Measurements from ENCODE around the gene SIPA1L3. TPM values are rescaled to one million over a fixed set of nuclear protein-coding genes. Genes with fewer than 3 reads are reported as not detected.

The SIPA1L3 gene
- total and polyA plus RNA-seq, 2 of the 13 experiments (the other 11 are each of a cell fraction or from before 2014, with no cell fraction given), result 5.5 to 7.7 TPM

DNA sequence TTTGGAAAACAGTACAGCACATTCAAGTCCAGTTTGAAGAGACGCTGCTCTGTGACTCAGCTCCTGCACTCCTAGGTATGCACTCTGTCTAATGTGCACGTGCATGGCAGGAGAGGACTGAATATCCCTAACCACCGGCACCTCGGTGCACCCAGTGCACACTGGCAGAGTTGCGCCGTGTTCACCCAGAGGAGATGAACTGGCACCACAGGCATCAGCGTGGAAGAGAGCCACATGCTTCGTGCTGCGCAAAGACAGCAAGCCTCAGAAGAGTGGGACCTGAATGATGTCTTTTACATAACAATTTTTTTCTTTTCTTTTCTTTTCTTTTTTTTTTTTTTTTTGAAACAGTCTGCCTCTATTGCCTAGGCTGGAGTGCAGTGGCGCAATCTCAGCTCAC lies 194.7 kb downstream of the SIPA1L3 start:
- ChIA-PET CTCF (ENCODE audit: low intra/inter-chr PET ratio, low total read pairs) (no interaction called here), POLR2A (no interaction called here)
- peaks cover 13 to 31% of the 10 kb centered on the region in 2 experiments for H3K36me3 ChIP-seq (replicated peaks in 1 of 2; ENCODE audit: control insufficient read depth in 1 of 2, insufficient read depth in 2 of 2, low read length in 2 of 2)
- H4K20me1 ChIP-seq (ENCODE audit: insufficient read depth, low read length), result no peaks in the 10 kb centered on the region
- BruUV-seq (replicated peaks), result no TSS peak
- H3K4me1 ChIP-seq (ENCODE audit: insufficient read depth, low read length), result no peaks in the 10 kb centered on the region
- H2AFZ ChIP-seq (ENCODE audit: low read length), result no peak overlapping the region
- FAIRE-seq (no peak), ATAC-seq (no peak), DNase-seq (ENCODE audit: low spot score) (no peak)
- no peak overlapping the region for H3K4me3 ChIP-seq (replicated peaks in 1 of 3; ENCODE audit: insufficient read depth in 1 of 3, low read depth in 2 of 3, low read length in 3 of 3)
- WGBS (ENCODE audit: low lambda C conversion rate), result over 99% methylated on average over 10 of the region's 10 CpGs
- no peaks in the 10 kb centered on the region for H3K27me3 ChIP-seq (ENCODE audit: control insufficient read depth in 1 of 2, insufficient read depth in 2 of 2, low read length in 2 of 2)
- intact Hi-C loops (cut with micrococcal nuclease; ENCODE audit: unreplicated experiment) (no loop called here), in situ Hi-C loops (cut with HindIII; ENCODE audit: extremely low pct_ligation_motif_present, low pct_unique_long_range_greater_than_20kb) (no loop called here)
- no peaks in the 10 kb centered on the region for H3K79me2 ChIP-seq (ENCODE audit: insufficient read depth, low read length)
- H3K27ac ChIP-seq (ENCODE audit: extremely low read length, insufficient read depth, low read length), result no peak overlapping the region
- no peak overlapping the region for H3K4me2 ChIP-seq (ENCODE audit: low read depth, low read length)
- no peaks in the 10 kb centered on the region for H3K9me3 ChIP-seq (ENCODE audit: low read length)
- no peak overlapping the region for H3K9ac ChIP-seq (ENCODE audit: insufficient read depth, low read depth, low read length)
- TF ChIP-seq KAT2B (IDR thresholded peaks at IDR 0.05; ENCODE audit: borderline replicate concordance, low read depth, low read length), result no peak
- TF ChIP-seq, protein P1, sequence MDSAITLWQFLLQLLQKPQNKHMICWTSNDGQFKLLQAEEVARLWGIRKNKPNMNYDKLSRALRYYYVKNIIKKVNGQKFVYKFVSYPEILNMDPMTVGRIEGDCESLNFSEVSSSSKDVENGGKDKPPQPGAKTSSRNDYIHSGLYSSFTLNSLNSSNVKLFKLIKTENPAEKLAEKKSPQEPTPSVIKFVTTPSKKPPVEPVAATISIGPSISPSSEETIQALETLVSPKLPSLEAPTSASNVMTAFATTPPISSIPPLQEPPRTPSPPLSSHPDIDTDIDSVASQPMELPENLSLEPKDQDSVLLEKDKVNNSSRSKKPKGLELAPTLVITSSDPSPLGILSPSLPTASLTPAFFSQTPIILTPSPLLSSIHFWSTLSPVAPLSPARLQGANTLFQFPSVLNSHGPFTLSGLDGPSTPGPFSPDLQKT (CRISPR knock-in tag; IDR thresholded peaks at IDR 0.05; ENCODE audit: borderline replicate concordance), result no peak
- TF ChIP-seq SIN3A (IDR thresholded peaks at IDR 0.05; ENCODE audit: borderline replicate concordance, low read depth, low read length), result no peak
- no peak for TF ChIP-seq ZFP90 (CRISPR knock-in tag; IDR thresholded peaks at IDR 0.05; ENCODE audit: borderline replicate concordance)
- TF ChIP-seq, protein P2, sequence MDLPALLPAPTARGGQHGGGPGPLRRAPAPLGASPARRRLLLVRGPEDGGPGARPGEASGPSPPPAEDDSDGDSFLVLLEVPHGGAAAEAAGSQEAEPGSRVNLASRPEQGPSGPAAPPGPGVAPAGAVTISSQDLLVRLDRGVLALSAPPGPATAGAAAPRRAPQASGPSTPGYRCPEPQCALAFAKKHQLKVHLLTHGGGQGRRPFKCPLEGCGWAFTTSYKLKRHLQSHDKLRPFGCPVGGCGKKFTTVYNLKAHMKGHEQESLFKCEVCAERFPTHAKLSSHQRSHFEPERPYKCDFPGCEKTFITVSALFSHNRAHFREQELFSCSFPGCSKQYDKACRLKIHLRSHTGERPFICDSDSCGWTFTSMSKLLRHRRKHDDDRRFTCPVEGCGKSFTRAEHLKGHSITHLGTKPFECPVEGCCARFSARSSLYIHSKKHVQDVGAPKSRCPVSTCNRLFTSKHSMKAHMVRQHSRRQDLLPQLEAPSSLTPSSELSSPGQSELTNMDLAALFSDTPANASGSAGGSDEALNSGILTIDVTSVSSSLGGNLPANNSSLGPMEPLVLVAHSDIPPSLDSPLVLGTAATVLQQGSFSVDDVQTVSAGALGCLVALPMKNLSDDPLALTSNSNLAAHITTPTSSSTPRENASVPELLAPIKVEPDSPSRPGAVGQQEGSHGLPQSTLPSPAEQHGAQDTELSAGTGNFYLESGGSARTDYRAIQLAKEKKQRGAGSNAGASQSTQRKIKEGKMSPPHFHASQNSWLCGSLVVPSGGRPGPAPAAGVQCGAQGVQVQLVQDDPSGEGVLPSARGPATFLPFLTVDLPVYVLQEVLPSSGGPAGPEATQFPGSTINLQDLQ (CRISPR knock-in tag; IDR thresholded peaks at IDR 0.05), result no peak
- no peak for TF ChIP-seq GATAD2A (CRISPR knock-in tag; IDR thresholded peaks at IDR 0.05)
- TF ChIP-seq ZNF138 (CRISPR knock-in tag; IDR thresholded peaks at IDR 0.05; ENCODE audit: low read depth), result no peak
- TF ChIP-seq HOXA3 (CRISPR knock-in tag; IDR thresholded peaks at IDR 0.05), result no peak
- TF ChIP-seq NR2F1 (CRISPR knock-in tag; IDR thresholded peaks at IDR 0.05), result no peak
- TF ChIP-seq, protein P3, sequence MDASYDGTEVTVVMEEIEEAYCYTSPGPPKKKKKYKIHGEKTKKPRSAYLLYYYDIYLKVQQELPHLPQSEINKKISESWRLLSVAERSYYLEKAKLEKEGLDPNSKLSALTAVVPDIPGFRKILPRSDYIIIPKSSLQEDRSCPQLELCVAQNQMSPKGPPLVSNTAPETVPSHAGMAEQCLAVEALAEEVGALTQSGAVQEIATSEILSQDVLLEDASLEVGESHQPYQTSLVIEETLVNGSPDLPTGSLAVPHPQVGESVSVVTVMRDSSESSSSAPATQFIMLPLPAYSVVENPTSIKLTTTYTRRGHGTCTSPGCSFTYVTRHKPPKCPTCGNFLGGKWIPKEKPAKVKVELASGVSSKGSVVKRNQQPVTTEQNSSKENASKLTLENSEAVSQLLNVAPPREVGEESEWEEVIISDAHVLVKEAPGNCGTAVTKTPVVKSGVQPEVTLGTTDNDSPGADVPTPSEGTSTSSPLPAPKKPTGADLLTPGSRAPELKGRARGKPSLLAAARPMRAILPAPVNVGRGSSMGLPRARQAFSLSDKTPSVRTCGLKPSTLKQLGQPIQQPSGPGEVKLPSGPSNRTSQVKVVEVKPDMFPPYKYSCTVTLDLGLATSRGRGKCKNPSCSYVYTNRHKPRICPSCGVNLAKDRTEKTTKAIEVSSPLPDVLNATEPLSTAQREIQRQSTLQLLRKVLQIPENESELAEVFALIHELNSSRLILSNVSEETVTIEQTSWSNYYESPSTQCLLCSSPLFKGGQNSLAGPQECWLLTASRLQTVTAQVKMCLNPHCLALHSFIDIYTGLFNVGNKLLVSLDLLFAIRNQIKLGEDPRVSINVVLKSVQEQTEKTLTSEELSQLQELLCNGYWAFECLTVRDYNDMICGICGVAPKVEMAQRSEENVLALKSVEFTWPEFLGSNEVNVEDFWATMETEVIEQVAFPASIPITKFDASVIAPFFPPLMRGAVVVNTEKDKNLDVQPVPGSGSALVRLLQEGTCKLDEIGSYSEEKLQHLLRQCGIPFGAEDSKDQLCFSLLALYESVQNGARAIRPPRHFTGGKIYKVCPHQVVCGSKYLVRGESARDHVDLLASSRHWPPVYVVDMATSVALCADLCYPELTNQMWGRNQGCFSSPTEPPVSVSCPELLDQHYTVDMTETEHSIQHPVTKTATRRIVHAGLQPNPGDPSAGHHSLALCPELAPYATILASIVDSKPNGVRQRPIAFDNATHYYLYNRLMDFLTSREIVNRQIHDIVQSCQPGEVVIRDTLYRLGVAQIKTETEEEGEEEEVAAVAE (CRISPR knock-in tag; IDR thresholded peaks at IDR 0.05; ENCODE audit: borderline replicate concordance), result no peak
- TF ChIP-seq, protein P4, sequence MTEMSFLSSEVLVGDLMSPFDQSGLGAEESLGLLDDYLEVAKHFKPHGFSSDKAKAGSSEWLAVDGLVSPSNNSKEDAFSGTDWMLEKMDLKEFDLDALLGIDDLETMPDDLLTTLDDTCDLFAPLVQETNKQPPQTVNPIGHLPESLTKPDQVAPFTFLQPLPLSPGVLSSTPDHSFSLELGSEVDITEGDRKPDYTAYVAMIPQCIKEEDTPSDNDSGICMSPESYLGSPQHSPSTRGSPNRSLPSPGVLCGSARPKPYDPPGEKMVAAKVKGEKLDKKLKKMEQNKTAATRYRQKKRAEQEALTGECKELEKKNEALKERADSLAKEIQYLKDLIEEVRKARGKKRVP (CRISPR knock-in tag; IDR thresholded peaks at IDR 0.05), result no peak
- TF ChIP-seq, protein P5, sequence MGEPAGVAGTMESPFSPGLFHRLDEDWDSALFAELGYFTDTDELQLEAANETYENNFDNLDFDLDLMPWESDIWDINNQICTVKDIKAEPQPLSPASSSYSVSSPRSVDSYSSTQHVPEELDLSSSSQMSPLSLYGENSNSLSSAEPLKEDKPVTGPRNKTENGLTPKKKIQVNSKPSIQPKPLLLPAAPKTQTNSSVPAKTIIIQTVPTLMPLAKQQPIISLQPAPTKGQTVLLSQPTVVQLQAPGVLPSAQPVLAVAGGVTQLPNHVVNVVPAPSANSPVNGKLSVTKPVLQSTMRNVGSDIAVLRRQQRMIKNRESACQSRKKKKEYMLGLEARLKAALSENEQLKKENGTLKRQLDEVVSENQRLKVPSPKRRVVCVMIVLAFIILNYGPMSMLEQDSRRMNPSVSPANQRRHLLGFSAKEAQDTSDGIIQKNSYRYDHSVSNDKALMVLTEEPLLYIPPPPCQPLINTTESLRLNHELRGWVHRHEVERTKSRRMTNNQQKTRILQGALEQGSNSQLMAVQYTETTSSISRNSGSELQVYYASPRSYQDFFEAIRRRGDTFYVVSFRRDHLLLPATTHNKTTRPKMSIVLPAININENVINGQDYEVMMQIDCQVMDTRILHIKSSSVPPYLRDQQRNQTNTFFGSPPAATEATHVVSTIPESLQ (CRISPR knock-in tag; conservative IDR thresholded peaks at IDR 0.05), result no peak
- no peak for TF ChIP-seq NONO (IDR thresholded peaks at IDR 0.05)
- TF ChIP-seq NONO (CRISPR knock-in tag; conservative IDR thresholded peaks at IDR 0.05), result no peak
